GM12875 (cell line): ENCODE measurements around the gene PARD3.

Experiments
- H3K4me3 ChIP-seq: one replicate; pipeline ENCODE4 v1.5.1; 2011; ENCODE audit warnings: low read depth, low read length, control low read depth
- CTCF ChIP-seq: IDR thresholded peaks from 2 replicates; pipeline ENCODE4 v1.5.1; 2011; ENCODE audit warnings: low read depth, mild to moderate bottlenecking, control low read depth, inconsistent platforms, low read length, moderate library complexity, borderline replicate concordance; ENCODE audit not compliant: insufficient read depth

Gene PARD3

GRCh38 chr10:34654211-34654610 lies 160.9 kb downstream of the PARD3 start:
- TF ChIP-seq CTCF: no peak

GRCh38 chr10:34653530-34653929 lies 161.6 kb downstream of the PARD3 start:
- no peak overlapping the region for H3K4me3 ChIP-seq
- TF ChIP-seq CTCF: no peak

More at GRCh38 chr10:34654211-34654610, 160.9 kb downstream of the PARD3 start:
- H3K4me3 ChIP-seq: no peak overlapping the region

- no peak overlapping the region for H3K4me3 ChIP-seq
- no peak for TF ChIP-seq CTCF
Measured at GRCh38 chr10:34651416-34652195, 163.5 kb downstream of the PARD3 start.

- no peak for TF ChIP-seq CTCF
- H3K4me3 ChIP-seq: no peak overlapping the region
Measured at GRCh38 chr10:34650156-34650555, 164.9 kb downstream of the PARD3 start.

GRCh38 chr10:34649385-34649784 lies 165.7 kb downstream of the PARD3 start:
- H3K4me3 ChIP-seq: no peak overlapping the region
- TF ChIP-seq CTCF: no peak

GRCh38 chr10:34648919-34649318 lies 166.2 kb downstream of the PARD3 start:
- no peak for TF ChIP-seq CTCF
- no peak overlapping the region for H3K4me3 ChIP-seq
